Breast epithelium (tissue), 4 donors: Measurements from ENCODE around the gene BBLN. TPM values are rescaled to one million over a fixed set of nuclear protein-coding genes. Genes with fewer than 3 reads are reported as not detected.

Experiments
- DNase-seq, 2 donors: peaks; one replicate each; pipeline ENCODE4 v3.0.0-alpha.2; 2019; ENCODE audit warnings: low spot score in 2 of 2
- H3K27ac ChIP-seq, 2 donors: fragments of 200-600 bp; sonication (generic) in 1 of 2; one replicate each; pipeline ENCODE4 v1.5.1; 2016 to 2019; ENCODE audit warnings: mild to moderate bottlenecking in 1 of 2
- H3K27me3 ChIP-seq, 2 donors: fragments of 200-600 bp; sonication (generic) in 1 of 2; one replicate each; pipeline versions ENCODE4 v1.5.1 to v1.6.0; 2017 to 2019; ENCODE audit warnings: control low read depth in 1 of 2, mild to moderate bottlenecking in 1 of 2
- H3K36me3 ChIP-seq: fragments of 200-600 bp; one replicate; pipeline ENCODE4 v1.5.1; 2019
- H3K4me1 ChIP-seq, 2 donors: fragments of 200-600 bp; sonication (generic); one replicate each; pipeline ENCODE4 v1.5.1; 2016 to 2019; ENCODE audit warnings: control low read depth in 1 of 2
- H3K4me3 ChIP-seq, 3 donors: fragments of 200-600 bp; sonication (generic); 1 replicate in 2 of 3; 2 replicates in 1 of 3; pipeline ENCODE4 v1.5.1; 2016 to 2019; ENCODE audit warnings: mild to moderate bottlenecking in 3 of 3, moderate library complexity in 2 of 3
- H3K9me3 ChIP-seq, 2 donors: fragments of 200-600 bp; sonication (generic) in 1 of 2; one replicate each; pipeline ENCODE4 v1.5.1; 2016 to 2019; ENCODE audit warnings: control low read depth in 1 of 2
- CTCF ChIP-seq, 3 donors: fragments of 450-650 bp; IDR thresholded peaks; one replicate each; pipeline ENCODE4 v1.5.1; 2016 to 2017; ENCODE audit warnings: antibody characterized with exemption in 3 of 3, mild to moderate bottlenecking in 3 of 3, moderate library complexity in 3 of 3
- POLR2A ChIP-seq: fragments of 450-650 bp; IDR thresholded peaks from one replicate; pipeline ENCODE4 v1.6.1; 2016; ENCODE audit warnings: antibody characterized with exemption, mild to moderate bottlenecking, moderate library complexity
- POLR2AphosphoS5 ChIP-seq, 3 donors: sonication (generic); formaldehyde crosslinking; IDR thresholded peaks; one replicate each; pipeline ENCODE4 v1.6.1; 2017; ENCODE audit warnings: antibody characterized with exemption in 3 of 3
- intact Hi-C: fragments of 100-400 bp; cut with DNase I; formaldehyde crosslinking; loops from one replicate; pipeline ENCODE4 v1.15.1; 2023; ENCODE audit warnings: low total_unique reads
- total RNA-seq, 3 donors: library from RNA; depleted of rRNA; stranded (reverse); fragments of >200 nt; gene quantifications; one replicate each; pipeline ENCODE4 v1.1.0, GENCODE V29; 2016

BBLN gene
- total RNA-seq, 3 donors from 2014 or later: 144 to 232 (median 152) TPM

GRCh38 chr9:128118971-128119665, 40.9 kb upstream of the BBLN start:
- no peaks in the 10 kb centered on the region for H3K4me1 ChIP-seq
- no peak for DNase-seq
- no peak overlapping the region for H3K27ac ChIP-seq
- no peaks in the 10 kb centered on the region for H3K27me3 ChIP-seq
- intact Hi-C loops: no loop called here
- TF ChIP-seq POLR2AphosphoS5 (IDR thresholded peaks at IDR 0.05) (no peak), POLR2A (no peak), CTCF (IDR thresholded peaks at IDR 0.05) (no peak)
- H3K36me3 ChIP-seq: peaks cover 6% of the 10 kb centered on the region
- no peaks in the 10 kb centered on the region for H3K9me3 ChIP-seq
- H3K4me3 ChIP-seq: no peak overlapping the region

DNA sequence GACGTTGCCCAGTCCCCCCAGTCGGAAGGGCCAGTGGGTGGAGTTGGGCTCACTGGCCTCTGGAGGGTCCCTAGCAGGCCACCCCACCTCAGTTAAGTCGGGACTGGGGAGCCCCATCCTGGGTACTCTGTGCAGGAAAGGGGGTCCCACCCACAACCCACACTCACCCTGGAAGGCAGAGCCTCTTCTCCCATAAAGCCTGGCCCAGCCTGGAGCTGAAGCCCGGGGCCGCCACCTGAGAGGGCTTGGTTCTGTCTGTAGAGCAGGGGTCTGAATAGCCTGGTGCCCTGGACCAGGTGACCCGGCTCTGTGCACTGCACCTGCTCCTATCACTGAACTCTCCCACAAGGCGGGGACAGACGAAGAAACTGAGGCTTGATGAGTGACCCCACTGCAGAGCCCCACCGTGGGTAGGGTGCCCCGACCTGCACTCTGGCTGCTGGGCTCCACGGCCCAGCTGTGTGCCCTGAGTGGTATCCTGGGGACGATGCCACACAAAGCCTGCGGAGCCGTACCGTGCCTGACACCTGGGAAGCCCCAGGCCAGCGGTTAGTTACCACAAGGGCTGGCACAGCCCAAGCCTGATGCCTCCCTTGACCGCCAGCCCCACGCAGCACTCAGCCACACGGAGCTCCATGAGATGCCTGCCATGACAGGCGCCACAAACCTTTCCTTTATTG, 39.9 kb upstream of the BBLN start:
- peaks cover 6% of the 10 kb centered on the region for H3K36me3 ChIP-seq
- DNase-seq: no peak

DNA sequence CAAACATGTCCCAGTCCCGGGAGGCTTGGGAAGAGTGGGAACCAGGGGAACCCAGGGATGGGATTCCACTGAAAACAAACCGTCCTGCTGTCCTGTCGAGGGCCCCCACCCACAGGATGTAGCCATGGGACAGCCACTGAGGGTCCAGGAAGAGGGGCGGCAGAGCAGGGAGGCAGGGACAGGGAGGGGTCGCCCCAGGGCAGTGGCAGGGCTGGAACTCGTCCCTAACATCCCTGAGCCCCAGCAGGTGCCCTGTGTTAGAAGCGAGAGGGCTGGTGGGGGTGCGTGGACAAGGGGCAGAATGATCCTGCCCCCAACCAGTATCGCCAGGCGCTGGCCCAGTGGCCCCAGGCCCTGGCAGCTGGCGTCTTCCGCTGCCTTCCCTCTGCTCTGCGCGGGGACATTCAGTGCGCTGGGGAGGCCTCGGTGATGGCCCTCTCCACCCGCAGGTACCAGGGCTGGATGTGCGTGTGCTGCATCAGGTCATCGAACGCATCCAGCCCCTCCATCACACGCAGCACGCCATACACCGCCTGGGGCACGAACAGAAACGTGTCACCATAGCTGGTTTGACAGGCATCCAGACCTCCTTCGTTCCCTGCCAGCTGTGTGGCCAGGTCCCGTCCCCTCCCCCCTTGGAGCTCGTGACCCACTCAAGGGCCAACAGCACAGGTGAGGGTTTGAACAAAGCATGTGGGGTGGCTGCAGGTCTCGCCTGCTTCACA, 39.2 kb upstream of the BBLN start:
- DNase-seq: no peak
- Histone ChIP-seq H3K36me3 (peaks cover 6% of the 10 kb centered on the region), H3K9me3 (no peaks in the 10 kb centered on the region), H3K4me1 (peaks cover 4 to 13% of the 10 kb centered on the region in 2 donors), H3K27ac (no peak overlapping the region), H3K27me3 (no peaks in the 10 kb centered on the region), H3K4me3 (no peak overlapping the region)
- TF ChIP-seq POLR2A (no peak), CTCF (IDR thresholded peaks at IDR 0.05) (no peak)
- intact Hi-C loops: no loop called here

More for the DNA sequence above, 39.9 kb upstream of the BBLN start:
- Histone ChIP-seq H3K4me3 (no peak overlapping the region), H3K4me1 (peaks cover 2 to 7% of the 10 kb centered on the region in 2 donors), H3K9me3 (no peaks in the 10 kb centered on the region), H3K27me3 (no peaks in the 10 kb centered on the region), H3K27ac (no peak overlapping the region)
- intact Hi-C loops: no loop called here
- TF ChIP-seq POLR2A (no peak), CTCF (IDR thresholded peaks at IDR 0.05) (no peak)

DNA sequence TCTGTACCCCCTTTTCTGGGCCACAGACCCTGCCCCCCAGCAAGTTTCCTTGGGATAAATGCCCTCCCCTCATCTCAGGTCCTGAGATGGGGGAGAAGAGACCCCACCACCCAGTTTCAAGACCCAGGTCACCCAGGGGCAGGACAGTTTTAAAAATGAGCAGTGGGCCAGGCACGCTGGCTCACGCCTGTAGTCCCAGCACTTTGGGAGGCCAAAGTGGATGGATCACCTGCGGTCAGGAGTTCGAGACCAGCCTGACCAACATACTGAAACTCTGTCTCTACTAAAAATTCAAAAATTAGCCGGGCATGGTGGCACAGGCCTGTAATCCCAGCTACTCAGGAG, 38.6 kb upstream of the BBLN start:
- no peaks in the 10 kb centered on the region for H3K9me3 ChIP-seq
- H3K36me3 ChIP-seq: peaks cover 6% of the 10 kb centered on the region
- no peak overlapping the region for H3K27ac ChIP-seq
- H3K27me3 ChIP-seq: no peaks in the 10 kb centered on the region
- H3K4me1 ChIP-seq: peaks cover 4 to 16% of the 10 kb centered on the region in 2 donors
- TF ChIP-seq POLR2AphosphoS5 (IDR thresholded peaks at IDR 0.05) (no peak), CTCF (IDR thresholded peaks at IDR 0.05) (no peak), POLR2A (no peak)
- intact Hi-C loops: no loop called here
- no peak for DNase-seq
- H3K4me3 ChIP-seq: no peak overlapping the region
